Liver (tissue), 9 donors: ENCODE measurements around the gene MASP1. TPM values are rescaled to one million over a fixed set of nuclear protein-coding genes. Genes with fewer than 3 reads are reported as not detected.

Experiments used
- DNase-seq: peaks from one replicate; pipeline ENCODE4 v3.0.0-alpha.2; 2017; ENCODE audit warnings: low spot score
- H3K27ac ChIP-seq, 2 donors: one replicate each; pipeline ENCODE4 v1.7.0; 2013; ENCODE audit warnings: inconsistent platforms in 2 of 2, low read length in 2 of 2, control low read depth in 1 of 2, low read depth in 1 of 2, mild to moderate bottlenecking in 1 of 2
- H3K27me3 ChIP-seq, 4 donors: one replicate each; pipeline versions ENCODE4 v1.6.1 to v1.7.0; 2013; ENCODE audit warnings: low read length in 3 of 4, inconsistent platforms in 1 of 4, mild to moderate bottlenecking in 1 of 4, moderate library complexity in 1 of 4; ENCODE audit not compliant: control insufficient read depth in 4 of 4, insufficient read depth in 4 of 4
- H3K36me3 ChIP-seq, 4 donors: one replicate each; pipeline versions ENCODE4 v1.6.1 to v1.7.0; 2013; ENCODE audit warnings: low read length in 3 of 4, mild to moderate bottlenecking in 3 of 4, low read depth in 1 of 4, moderate library complexity in 1 of 4; ENCODE audit not compliant: control insufficient read depth in 4 of 4, insufficient read depth in 3 of 4
- H3K4me1 ChIP-seq, 4 donors: one replicate each; pipeline versions ENCODE4 v1.6.1 to v1.7.0; 2013; ENCODE audit warnings: low read length in 3 of 4, mild to moderate bottlenecking in 3 of 4, moderate library complexity in 1 of 4; ENCODE audit not compliant: control insufficient read depth in 4 of 4, insufficient read depth in 4 of 4
- H3K4me3 ChIP-seq, 3 donors: one replicate each; pipeline versions ENCODE4 v1.6.1 to v1.7.0; 2013; ENCODE audit warnings: low read length in 3 of 3, control low read depth in 1 of 3, low read depth in 1 of 3, mild to moderate bottlenecking in 1 of 3
- H3K9ac ChIP-seq, 2 donors: one replicate each; pipeline ENCODE4 v1.7.0; 2013; ENCODE audit warnings: low read length in 2 of 2, mild to moderate bottlenecking in 2 of 2, moderate library complexity in 2 of 2, control low read depth in 1 of 2, low read depth in 1 of 2
- H3K9me3 ChIP-seq, 4 donors: one replicate each; pipeline versions ENCODE4 v1.6.1 to v1.7.0; 2013; ENCODE audit warnings: low read length in 3 of 4; ENCODE audit not compliant: control insufficient read depth in 4 of 4
- EGR1 ChIP-seq, 2 donors: IDR thresholded peaks; 2 replicates each; pipeline ENCODE4 v1.6.1; 2016 to 2018; ENCODE audit warnings: antibody characterized with exemption in 2 of 2, low read depth in 2 of 2
- FOXA1 ChIP-seq: IDR thresholded peaks from 2 replicates; pipeline ENCODE4 v1.6.1; 2016; ENCODE audit warnings: antibody characterized with exemption
- FOXA2 ChIP-seq: IDR thresholded peaks from 2 replicates; pipeline ENCODE4 v1.6.1; 2016; ENCODE audit warnings: antibody characterized with exemption
- GABPA ChIP-seq, 2 donors: IDR thresholded peaks in 1 of 2; conservative IDR thresholded peaks in 1 of 2; 2 replicates each; pipeline ENCODE4 v1.6.1; 2016; ENCODE audit warnings: antibody characterized with exemption in 2 of 2, mild to moderate bottlenecking in 1 of 2, moderate library complexity in 1 of 2
- HNF4A ChIP-seq, 2 donors: conservative IDR thresholded peaks; 2 replicates each; pipeline ENCODE4 v1.6.1; 2016; ENCODE audit warnings: antibody characterized with exemption in 2 of 2, mild to moderate bottlenecking in 2 of 2
- HNF4G ChIP-seq: IDR thresholded peaks from 2 replicates; pipeline ENCODE4 v1.6.1; 2016; ENCODE audit warnings: antibody characterized with exemption
- NR2F2 ChIP-seq: IDR thresholded peaks from 2 replicates; pipeline ENCODE4 v1.6.1; 2016; ENCODE audit warnings: antibody characterized with exemption
- RAD21 ChIP-seq, 2 donors: IDR thresholded peaks; 2 replicates each; pipeline ENCODE4 v1.6.1; 2016; ENCODE audit warnings: antibody characterized with exemption in 2 of 2, mild to moderate bottlenecking in 2 of 2
- RXRA ChIP-seq, 2 donors: IDR thresholded peaks; 2 replicates each; pipeline ENCODE4 v1.6.1; 2017 to 2018; ENCODE audit warnings: antibody characterized with exemption in 2 of 2, mild to moderate bottlenecking in 1 of 2
- SP1 ChIP-seq: IDR thresholded peaks from 2 replicates; pipeline ENCODE4 v1.6.1; 2018; ENCODE audit warnings: antibody characterized with exemption, mild to moderate bottlenecking
- TAF1 ChIP-seq: conservative IDR thresholded peaks from 2 replicates; pipeline ENCODE4 v1.6.1; 2016; ENCODE audit warnings: antibody characterized with exemption, mild to moderate bottlenecking
- YY1 ChIP-seq: IDR thresholded peaks from 2 replicates; pipeline ENCODE4 v1.6.1; 2016; ENCODE audit warnings: antibody characterized with exemption, mild to moderate bottlenecking
- WGBS: extraction: QIAGEN DNeasy Blood & Tissue Kit; methylation state at CpG from one replicate; pipeline ENCODE4 v1.1.7; 2013; 5-methylcytosine and 5-hydroxymethylcytosine counted together
- polyA plus RNA-seq, 2 donors: library from polyadenylated mRNA; stranded (reverse) in 1 of 2; unstranded in 1 of 2; fragments of 200-250 nt in 1 of 2; fragments of >200 nt in 1 of 2; fragmentation: Nextera tagmentation in 1 of 2; extraction: Ambion mirVana in 1 of 2; gene quantifications; one replicate each; pipeline versions ENCODE4 v1.2.1 to v1.2.3, GENCODE V29; 2013 to 2015
- total RNA-seq, 2 donors: library from RNA; depleted of rRNA; stranded (reverse); fragments of >200 nt; gene quantifications; one replicate each; pipeline ENCODE4 v1.2.3, GENCODE V29; 2014
- TF ChIP-seq, protein P1 (sequence below): IDR thresholded peaks from 2 replicates; pipeline ENCODE4 v1.6.1; 2016; ENCODE audit warnings: antibody characterized with exemption
- TF ChIP-seq, protein P2 (sequence below): IDR thresholded peaks from 2 replicates; pipeline ENCODE4 v1.6.1; 2016; ENCODE audit warnings: antibody characterized with exemption
- TF ChIP-seq, protein P3 (sequence below): IDR thresholded peaks from 2 replicates; pipeline ENCODE4 v1.6.1; 2016; ENCODE audit warnings: antibody characterized with exemption
- TF ChIP-seq, protein P4 (sequence below): IDR thresholded peaks from 2 replicates; pipeline ENCODE4 v1.6.1; 2016; ENCODE audit warnings: antibody characterized with exemption, mild to moderate bottlenecking
- donor health status: healthy.
- donor health status: healthy.
- donor health status: healthy.
- donor health status: healthy.
- donor health status: healthy.

The MASP1 gene
- total and polyA plus RNA-seq, 4 donors, result 53.2 to 83.8 (median 73.8) TPM

DNA sequence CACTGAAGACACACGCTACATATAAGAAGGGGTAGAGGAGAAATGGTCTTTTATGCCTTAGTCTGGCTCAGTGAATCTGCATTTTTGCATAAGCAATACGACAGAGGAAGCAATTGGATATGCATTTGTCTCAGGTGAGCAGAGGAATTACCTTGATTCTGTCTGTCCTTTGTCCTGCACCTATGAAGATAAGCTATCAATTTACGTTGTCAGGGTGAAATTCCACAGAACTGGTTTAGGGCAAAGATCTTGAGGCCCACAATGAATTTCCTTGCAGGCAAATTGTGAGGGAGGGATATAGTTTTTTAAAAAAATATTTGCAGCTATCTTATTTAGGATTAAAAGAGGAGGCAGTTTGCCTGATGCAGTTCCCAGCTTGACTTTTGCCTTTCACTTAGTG lies 31.6 kb upstream of the MASP1 start:
- DNase-seq, result no peak
- Histone ChIP-seq H3K9me3 (no peaks in the 10 kb centered on the region), H3K9ac (no peak overlapping the region), H3K27ac (no peak overlapping the region), H3K4me3 (no peak overlapping the region), H3K36me3 (no peaks in the 10 kb centered on the region), H3K27me3 (no peaks in the 10 kb centered on the region), H3K4me1 (peaks cover 0 to 8% (median 6%) of the 10 kb centered on the region in 4 donors)
- 81% methylated on average over 3 of the region's 3 CpGs for WGBS
- TF ChIP-seq EGR1 (IDR thresholded peaks at IDR 0.05; ENCODE audit: low read depth in 2 of 2) (no peak), RXRA (IDR thresholded peaks at IDR 0.05) (no peak), RAD21 (IDR thresholded peaks at IDR 0.05) (no peak), HNF4A (conservative IDR thresholded peaks at IDR 0.05) (no peak), HNF4G (no peak), FOXA1 (no peak), YY1 (no peak), NR2F2 (no peak), TAF1 (no peak)
- TF ChIP-seq, protein P1, sequence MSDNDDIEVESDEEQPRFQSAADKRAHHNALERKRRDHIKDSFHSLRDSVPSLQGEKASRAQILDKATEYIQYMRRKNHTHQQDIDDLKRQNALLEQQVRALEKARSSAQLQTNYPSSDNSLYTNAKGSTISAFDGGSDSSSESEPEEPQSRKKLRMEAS, result no peak

DNA sequence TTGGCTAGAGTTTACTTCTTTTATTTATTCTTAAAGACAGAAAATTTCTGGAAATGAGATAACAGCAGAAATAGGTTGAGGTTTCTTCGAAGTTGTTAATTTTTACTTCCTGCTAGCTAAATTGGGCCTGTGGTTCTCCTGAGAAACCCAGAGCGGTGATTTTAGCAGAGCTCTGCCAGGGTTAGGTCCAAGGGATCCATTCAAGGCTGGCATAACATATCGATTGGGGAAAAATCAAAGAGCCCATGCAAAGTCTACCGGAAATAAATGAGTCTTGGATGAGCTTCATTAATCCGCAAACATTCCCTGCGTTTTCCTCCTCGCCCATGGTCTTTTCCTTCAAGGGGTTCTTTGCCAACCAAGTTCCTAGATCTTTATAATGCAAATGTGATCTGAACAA lies 30.8 kb upstream of the MASP1 start:
- Histone ChIP-seq H3K27me3 (no peaks in the 10 kb centered on the region), H3K9me3 (no peaks in the 10 kb centered on the region), H3K27ac (no peak overlapping the region), H3K36me3 (no peaks in the 10 kb centered on the region), H3K4me3 (no peak overlapping the region), H3K4me1 (peaks cover 0 to 8% (median 6%) of the 10 kb centered on the region in 4 donors), H3K9ac (no peak overlapping the region)
- TF ChIP-seq, protein P2, sequence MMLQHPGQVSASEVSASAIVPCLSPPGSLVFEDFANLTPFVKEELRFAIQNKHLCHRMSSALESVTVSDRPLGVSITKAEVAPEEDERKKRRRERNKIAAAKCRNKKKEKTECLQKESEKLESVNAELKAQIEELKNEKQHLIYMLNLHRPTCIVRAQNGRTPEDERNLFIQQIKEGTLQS, result no peak
- 87% methylated on average over 7 of the region's 7 CpGs for WGBS
- no peak for DNase-seq

DNA sequence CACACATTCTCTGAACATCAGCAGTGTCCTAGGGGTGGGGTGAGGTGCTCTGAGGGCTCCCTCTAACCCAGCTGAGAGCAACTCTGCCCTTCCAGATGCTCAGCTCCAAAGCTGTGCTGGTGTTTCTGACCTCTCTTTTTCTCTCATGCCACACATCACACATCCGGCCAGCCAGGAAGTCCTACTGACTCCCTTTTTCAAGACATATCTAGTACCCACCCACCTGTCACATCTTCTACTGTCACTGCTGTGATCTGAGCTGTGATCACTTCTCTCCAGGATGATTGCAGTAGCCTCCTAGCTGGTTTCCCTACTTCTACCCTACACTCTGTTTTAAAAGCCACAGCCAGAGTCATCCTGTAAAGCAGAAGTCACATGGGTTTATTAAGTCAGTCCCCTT lies 30.2 kb upstream of the MASP1 start:
- Histone ChIP-seq H3K4me1 (peaks cover 0 to 8% (median 6%) of the 10 kb centered on the region in 4 donors), H3K9ac (no peak overlapping the region), H3K27me3 (no peaks in the 10 kb centered on the region), H3K27ac (no peak overlapping the region), H3K9me3 (no peaks in the 10 kb centered on the region), H3K4me3 (no peak overlapping the region), H3K36me3 (no peaks in the 10 kb centered on the region)
- TF ChIP-seq HNF4G (no peak), HNF4A (conservative IDR thresholded peaks at IDR 0.05) (no peak), NR2F2 (no peak), RAD21 (IDR thresholded peaks at IDR 0.05) (no peak), FOXA2 (no peak), YY1 (no peak), SP1 (no peak), GABPA (IDR thresholded peaks at IDR 0.05 in 1 of 2, conservative IDR thresholded peaks at IDR 0.05 in 1 of 2) (no peak), FOXA1 (no peak), TAF1 (no peak), RXRA (IDR thresholded peaks at IDR 0.05) (no peak), EGR1 (IDR thresholded peaks at IDR 0.05; ENCODE audit: low read depth in 2 of 2) (no peak)
- TF ChIP-seq, protein P3, sequence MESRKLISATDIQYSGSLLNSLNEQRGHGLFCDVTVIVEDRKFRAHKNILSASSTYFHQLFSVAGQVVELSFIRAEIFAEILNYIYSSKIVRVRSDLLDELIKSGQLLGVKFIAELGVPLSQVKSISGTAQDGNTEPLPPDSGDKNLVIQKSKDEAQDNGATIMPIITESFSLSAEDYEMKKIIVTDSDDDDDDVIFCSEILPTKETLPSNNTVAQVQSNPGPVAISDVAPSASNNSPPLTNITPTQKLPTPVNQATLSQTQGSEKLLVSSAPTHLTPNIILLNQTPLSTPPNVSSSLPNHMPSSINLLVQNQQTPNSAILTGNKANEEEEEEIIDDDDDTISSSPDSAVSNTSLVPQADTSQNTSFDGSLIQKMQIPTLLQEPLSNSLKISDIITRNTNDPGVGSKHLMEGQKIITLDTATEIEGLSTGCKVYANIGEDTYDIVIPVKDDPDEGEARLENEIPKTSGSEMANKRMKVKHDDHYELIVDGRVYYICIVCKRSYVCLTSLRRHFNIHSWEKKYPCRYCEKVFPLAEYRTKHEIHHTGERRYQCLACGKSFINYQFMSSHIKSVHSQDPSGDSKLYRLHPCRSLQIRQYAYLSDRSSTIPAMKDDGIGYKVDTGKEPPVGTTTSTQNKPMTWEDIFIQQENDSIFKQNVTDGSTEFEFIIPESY, result no peak
- TF ChIP-seq, protein P4, sequence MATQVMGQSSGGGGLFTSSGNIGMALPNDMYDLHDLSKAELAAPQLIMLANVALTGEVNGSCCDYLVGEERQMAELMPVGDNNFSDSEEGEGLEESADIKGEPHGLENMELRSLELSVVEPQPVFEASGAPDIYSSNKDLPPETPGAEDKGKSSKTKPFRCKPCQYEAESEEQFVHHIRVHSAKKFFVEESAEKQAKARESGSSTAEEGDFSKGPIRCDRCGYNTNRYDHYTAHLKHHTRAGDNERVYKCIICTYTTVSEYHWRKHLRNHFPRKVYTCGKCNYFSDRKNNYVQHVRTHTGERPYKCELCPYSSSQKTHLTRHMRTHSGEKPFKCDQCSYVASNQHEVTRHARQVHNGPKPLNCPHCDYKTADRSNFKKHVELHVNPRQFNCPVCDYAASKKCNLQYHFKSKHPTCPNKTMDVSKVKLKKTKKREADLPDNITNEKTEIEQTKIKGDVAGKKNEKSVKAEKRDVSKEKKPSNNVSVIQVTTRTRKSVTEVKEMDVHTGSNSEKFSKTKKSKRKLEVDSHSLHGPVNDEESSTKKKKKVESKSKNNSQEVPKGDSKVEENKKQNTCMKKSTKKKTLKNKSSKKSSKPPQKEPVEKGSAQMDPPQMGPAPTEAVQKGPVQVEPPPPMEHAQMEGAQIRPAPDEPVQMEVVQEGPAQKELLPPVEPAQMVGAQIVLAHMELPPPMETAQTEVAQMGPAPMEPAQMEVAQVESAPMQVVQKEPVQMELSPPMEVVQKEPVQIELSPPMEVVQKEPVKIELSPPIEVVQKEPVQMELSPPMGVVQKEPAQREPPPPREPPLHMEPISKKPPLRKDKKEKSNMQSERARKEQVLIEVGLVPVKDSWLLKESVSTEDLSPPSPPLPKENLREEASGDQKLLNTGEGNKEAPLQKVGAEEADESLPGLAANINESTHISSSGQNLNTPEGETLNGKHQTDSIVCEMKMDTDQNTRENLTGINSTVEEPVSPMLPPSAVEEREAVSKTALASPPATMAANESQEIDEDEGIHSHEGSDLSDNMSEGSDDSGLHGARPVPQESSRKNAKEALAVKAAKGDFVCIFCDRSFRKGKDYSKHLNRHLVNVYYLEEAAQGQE, result no peak
- TF ChIP-seq, protein P2, result no peak
- WGBS, result 83% methylated on average over 1 of the region's 1 CpG
- no peak for DNase-seq
